Stimulated activated naive B cell treated with anti-CD40 and anti-IgM and Interleukin-4, amounts not matched to agents 10 μg/mL and 1 μg/mL and 100 μg/mL, for 72 hours (primary cell): Measurements from ENCODE around the gene LDAH.

Experiments
- ATAC-seq, 2 donors: fragments of 150-1000 bp; cut with Tn5 transposase; replicated peaks; 2 replicates each; pipeline ENCODE4 v1.10.0; 2021; ENCODE audit warnings: moderate library complexity in 1 of 2
- DNase-seq: peaks from one replicate; pipeline ENCODE4 v3.0.0; 2021
- H3K27ac Mint-ChIP-seq: one replicate; pipeline ENCODE4 v1.8.0; 2022; ENCODE audit warnings: mild to moderate bottlenecking, mixed read lengths
- H3K27me3 Mint-ChIP-seq, 2 donors: one replicate each; pipeline ENCODE4 v1.8.0; 2022; ENCODE audit warnings: mixed read lengths in 2 of 2
- H3K36me3 Mint-ChIP-seq, 2 donors: one replicate each; pipeline ENCODE4 v1.8.0; 2022; ENCODE audit warnings: mixed read lengths in 2 of 2, mild to moderate bottlenecking in 1 of 2
- H3K4me1 Mint-ChIP-seq, 2 donors: one replicate each; pipeline ENCODE4 v1.8.0; 2022; ENCODE audit warnings: mixed read lengths in 2 of 2, mild to moderate bottlenecking in 1 of 2
- H3K4me3 Mint-ChIP-seq, 2 donors: one replicate each; pipeline ENCODE4 v1.8.0; 2022; ENCODE audit warnings: mild to moderate bottlenecking in 2 of 2, mixed read lengths in 2 of 2, moderate library complexity in 1 of 2
- H3K9me3 Mint-ChIP-seq, 2 donors: one replicate each; pipeline ENCODE4 v1.8.0; 2022; ENCODE audit warnings: mixed read lengths in 2 of 2, mild to moderate bottlenecking in 1 of 2

The LDAH gene

GRCh38 chr2:20668451-20668850, 154.4 kb downstream of the LDAH start:
- Mint-ChIP-seq H3K4me1 (peaks cover 39 to 71% of the 10 kb centered on the region in 2 donors), H3K27ac (no peak overlapping the region), H3K4me3 (no peak overlapping the region), H3K36me3 (peaks cover 0 to 3% of the 10 kb centered on the region in 2 donors), H3K27me3 (peaks cover 59 to 92% of the 10 kb centered on the region in 2 donors), H3K9me3 (no peaks in the 10 kb centered on the region)
- no peak for DNase-seq
- ATAC-seq = no peak

GRCh38 chr2:20667531-20668401, 155.1 kb downstream of the LDAH start:
- ATAC-seq = no peak
- DNase-seq = no peak
- Mint-ChIP-seq H3K4me1 (peaks cover 39 to 71% of the 10 kb centered on the region in 2 donors), H3K4me3 (peak overlapping the region; percentile 39 to 57), H3K36me3 (peaks cover 0 to 3% of the 10 kb centered on the region in 2 donors), H3K9me3 (no peaks in the 10 kb centered on the region), H3K27ac (no peak overlapping the region), H3K27me3 (peaks cover 59 to 89% of the 10 kb centered on the region in 2 donors)

DNA sequence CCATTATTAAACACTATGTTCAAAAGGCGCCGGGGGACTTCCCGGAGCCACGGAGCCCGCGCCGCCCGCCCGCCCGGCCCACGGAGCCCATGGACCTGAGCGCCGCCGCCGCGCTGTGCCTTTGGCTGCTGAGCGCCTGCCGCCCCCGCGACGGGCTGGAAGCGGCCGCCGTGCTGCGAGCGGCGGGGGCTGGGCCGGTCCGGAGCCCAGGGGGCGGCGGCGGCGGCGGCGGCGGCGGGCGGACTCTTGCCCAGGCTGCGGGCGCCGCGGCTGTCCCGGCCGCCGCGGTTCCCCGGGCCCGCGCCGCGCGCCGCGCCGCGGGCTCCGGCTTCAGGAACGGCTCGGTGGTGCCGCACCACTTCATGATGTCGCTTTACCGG, 155.8 kb downstream of the LDAH start:
- no peak for DNase-seq
- Mint-ChIP-seq H3K4me1 (peaks cover 38 to 66% of the 10 kb centered on the region in 2 donors), H3K36me3 (peaks cover 0 to 3% of the 10 kb centered on the region in 2 donors), H3K4me3 (peak overlapping the region; percentile 39 to 57), H3K27me3 (peaks cover 60 to 89% of the 10 kb centered on the region in 2 donors), H3K27ac (no peak overlapping the region), H3K9me3 (no peaks in the 10 kb centered on the region)
- peak; percentile 33 to 34 for ATAC-seq

- peaks cover 63 to 89% of the 10 kb centered on the region in 2 donors for H3K27me3 Mint-ChIP-seq
- peak within 1 kb of the TSS; percentile 84 for H3K27ac Mint-ChIP-seq
- H3K36me3 Mint-ChIP-seq = peaks cover 0 to 3% of the 10 kb centered on the region in 2 donors
- DNase-seq (no peak), ATAC-seq (peak; percentile 44 to 45)
- H3K9me3 Mint-ChIP-seq = no peaks in the 10 kb centered on the region
- peaks cover 36 to 64% of the 10 kb centered on the region in 2 donors for H3K4me1 Mint-ChIP-seq
- H3K4me3 Mint-ChIP-seq = peak within 1 kb of the TSS; percentile 84 to 88
Measured at GRCh38 chr2:20666304-20667150, 156.4 kb downstream of the LDAH start, which contains the start of gene GDF7. GDF7 (plus strand) TSS chr2:20667144; CDS start chr2:20667240, 96 bp downstream.

GRCh38 chr2:20666005-20666303, 156.9 kb downstream of the LDAH start:
- DNase-seq (no peak), ATAC-seq (peak; percentile 2 to 11)
- H3K27ac Mint-ChIP-seq = peak overlapping the region; percentile 84
- H3K27me3 Mint-ChIP-seq = peaks cover 61 to 89% of the 10 kb centered on the region in 2 donors
- H3K4me1 Mint-ChIP-seq = peaks cover 31 to 60% of the 10 kb centered on the region in 2 donors
- H3K9me3 Mint-ChIP-seq = no peaks in the 10 kb centered on the region
- peak overlapping the region; percentile 84 to 88 for H3K4me3 Mint-ChIP-seq
- no peaks in the 10 kb centered on the region for H3K36me3 Mint-ChIP-seq

GRCh38 chr2:20665243-20666004, 157.5 kb downstream of the LDAH start:
- H3K4me3 Mint-ChIP-seq = peak overlapping the region; percentile 84 to 88

GRCh38 chr2:20664431-20665242, 158.3 kb downstream of the LDAH start:
- Mint-ChIP-seq H3K9me3 (no peaks in the 10 kb centered on the region), H3K4me1 (peaks cover 26 to 47% of the 10 kb centered on the region in 2 donors), H3K27ac (no peak overlapping the region), H3K4me3 (peak overlapping the region in 1 of 2 donors; percentile 33), H3K27me3 (peaks cover 60 to 86% of the 10 kb centered on the region in 2 donors), H3K36me3 (no peaks in the 10 kb centered on the region)
- DNase-seq (no peak), ATAC-seq (no peak)

More at GRCh38 chr2:20665243-20666004, 157.5 kb downstream of the LDAH start:
- DNase-seq (no peak), ATAC-seq (no peak)
- H3K27ac Mint-ChIP-seq = peak overlapping the region; percentile 84
- H3K9me3 Mint-ChIP-seq = no peaks in the 10 kb centered on the region
- peaks cover 30 to 55% of the 10 kb centered on the region in 2 donors for H3K4me1 Mint-ChIP-seq
- peaks cover 64 to 90% of the 10 kb centered on the region in 2 donors for H3K27me3 Mint-ChIP-seq
- no peaks in the 10 kb centered on the region for H3K36me3 Mint-ChIP-seq

DNA sequence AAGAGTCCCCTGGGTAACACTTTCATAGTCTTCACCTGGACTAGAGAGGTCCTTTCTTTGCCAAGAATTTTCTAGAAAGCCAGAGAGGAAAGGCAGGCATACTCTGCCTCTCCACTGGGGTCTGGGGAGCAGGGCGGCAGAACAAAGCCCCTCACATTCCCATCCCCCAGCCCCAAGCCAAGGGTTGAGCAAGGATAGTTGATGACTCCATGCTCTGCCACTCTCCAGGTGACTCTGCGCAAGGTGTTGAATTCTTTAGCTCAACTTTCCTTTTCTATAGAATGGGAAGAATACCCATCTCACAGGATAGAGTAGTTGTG, 158.9 kb downstream of the LDAH start:
- Mint-ChIP-seq H3K27me3 (peaks cover 57 to 86% of the 10 kb centered on the region in 2 donors), H3K4me1 (peaks cover 23 to 41% of the 10 kb centered on the region in 2 donors), H3K9me3 (no peaks in the 10 kb centered on the region), H3K4me3 (no peak overlapping the region), H3K36me3 (no peaks in the 10 kb centered on the region), H3K27ac (no peak overlapping the region)
- DNase-seq (no peak), ATAC-seq (no peak)

GRCh38 chr2:20663196-20664070, 159.5 kb downstream of the LDAH start:
- H3K4me1 Mint-ChIP-seq = peaks cover 20 to 37% of the 10 kb centered on the region in 2 donors
- peaks cover 59 to 86% of the 10 kb centered on the region in 2 donors for H3K27me3 Mint-ChIP-seq
- H3K4me3 Mint-ChIP-seq = no peak overlapping the region
- H3K27ac Mint-ChIP-seq = no peak overlapping the region
- no peaks in the 10 kb centered on the region for H3K36me3 Mint-ChIP-seq
- ATAC-seq (no peak), DNase-seq (no peak)
- no peaks in the 10 kb centered on the region for H3K9me3 Mint-ChIP-seq

DNA sequence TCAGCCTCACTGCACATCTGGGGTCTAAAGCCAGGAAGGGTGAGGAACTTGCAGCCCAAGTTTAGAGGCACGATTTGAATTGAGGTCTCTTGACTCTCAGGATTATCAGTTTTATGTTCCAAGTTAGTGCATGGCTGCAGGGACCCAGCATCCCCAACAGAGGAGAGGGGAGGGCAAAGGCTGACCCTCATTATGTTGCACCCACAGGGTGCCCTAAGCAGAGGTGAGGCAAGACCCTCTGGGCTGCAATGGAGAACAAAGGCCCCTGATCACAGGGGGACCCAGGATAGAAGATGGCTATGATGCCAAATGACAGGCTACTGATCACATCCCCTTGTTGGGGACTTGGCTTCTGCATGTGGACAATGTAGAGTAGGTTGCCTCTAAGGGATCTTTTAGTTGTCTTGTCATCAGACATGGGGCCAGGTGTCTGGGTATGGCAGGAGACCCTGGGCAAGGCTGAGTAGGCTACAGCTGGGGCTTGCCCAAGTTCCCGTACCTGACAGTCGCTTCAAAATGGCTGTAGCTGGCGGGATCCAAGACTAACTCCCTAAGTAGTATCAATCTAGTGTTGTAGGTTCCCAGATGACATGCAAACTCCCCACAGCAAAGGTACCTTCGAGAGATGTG, 160.5 kb downstream of the LDAH start:
- Mint-ChIP-seq H3K36me3 (no peaks in the 10 kb centered on the region), H3K27ac (no peak overlapping the region), H3K9me3 (no peaks in the 10 kb centered on the region), H3K4me3 (no peak overlapping the region), H3K4me1 (peaks cover 15 to 27% of the 10 kb centered on the region in 2 donors), H3K27me3 (peaks cover 55 to 77% of the 10 kb centered on the region in 2 donors)
- ATAC-seq (no peak), DNase-seq (no peak)

DNA sequence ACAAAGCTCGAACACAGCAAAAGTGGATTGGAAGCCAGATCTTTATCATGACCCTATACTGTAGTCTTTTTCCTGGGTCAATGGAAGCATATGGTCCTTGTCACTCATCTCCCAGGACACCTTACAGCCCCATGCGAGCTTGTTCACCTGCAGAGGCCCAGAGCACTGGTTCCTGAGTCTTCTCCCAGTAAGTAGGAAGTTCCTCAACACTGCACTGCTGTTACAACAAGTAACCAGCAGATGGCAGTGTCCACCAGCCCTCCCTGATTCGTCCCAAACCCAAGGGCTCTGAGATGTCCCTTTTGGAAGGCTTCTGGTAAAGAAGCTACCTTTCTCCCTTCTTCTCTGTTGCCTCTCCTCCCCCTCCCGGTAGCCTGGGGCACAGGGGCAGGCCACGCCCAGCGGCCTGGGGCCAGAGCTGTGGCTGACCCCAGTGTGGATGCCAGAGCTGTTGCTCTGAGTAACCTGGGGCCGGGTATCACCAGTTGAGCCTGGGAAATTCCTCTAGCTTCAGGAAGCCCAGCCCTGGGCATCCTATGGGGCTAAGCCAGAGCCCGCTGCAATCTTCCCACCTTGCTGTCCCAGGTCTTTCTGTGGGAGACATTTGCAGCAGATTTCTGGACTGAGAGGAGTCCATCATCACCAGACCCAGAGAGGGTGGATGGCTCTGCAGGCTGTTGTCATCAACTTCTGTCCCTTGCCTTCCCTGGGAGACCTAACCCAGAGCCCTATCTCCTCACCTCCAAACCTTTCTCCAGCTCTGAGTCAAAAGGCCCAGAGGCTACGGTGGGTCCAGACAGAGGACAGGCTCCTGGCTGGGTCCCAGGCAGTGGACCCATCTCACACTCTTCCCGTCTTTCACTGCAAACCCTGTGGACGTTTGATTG, 161.2 kb downstream of the LDAH start:
- DNase-seq (peak; percentile 56), ATAC-seq (peak; percentile 61 to 68)
- Mint-ChIP-seq H3K36me3 (no peaks in the 10 kb centered on the region), H3K27ac (no peak overlapping the region), H3K4me3 (no peak overlapping the region), H3K4me1 (peaks cover 13 to 27% of the 10 kb centered on the region in 2 donors), H3K27me3 (peaks cover 55 to 81% of the 10 kb centered on the region in 2 donors), H3K9me3 (no peaks in the 10 kb centered on the region)
